GM19328 (cell line): ENCODE results near the gene VPS50.
"Not testable (repeated sequence)": the region's sequence is repeated elsewhere in the genome, so short reads cannot be mapped to it uniquely, and the experiment has no call there.

ENCODE experiments used
- ATAC-seq: cut with Tn5 transposase; IDR thresholded peaks from one replicate; pipeline ENCODE4 v1.9.1; 2021; ENCODE audit warnings: mild to moderate bottlenecking, moderate library complexity; ENCODE audit not compliant: unreplicated experiment

Gene VPS50

GRCh38 chr7:93331706-93332105 lies 99.5 kb downstream of the VPS50 start:
- ATAC-seq = no peak

GRCh38 chr7:93332172-93332571 lies 100.0 kb downstream of the VPS50 start:
- no peak for ATAC-seq

DNA sequence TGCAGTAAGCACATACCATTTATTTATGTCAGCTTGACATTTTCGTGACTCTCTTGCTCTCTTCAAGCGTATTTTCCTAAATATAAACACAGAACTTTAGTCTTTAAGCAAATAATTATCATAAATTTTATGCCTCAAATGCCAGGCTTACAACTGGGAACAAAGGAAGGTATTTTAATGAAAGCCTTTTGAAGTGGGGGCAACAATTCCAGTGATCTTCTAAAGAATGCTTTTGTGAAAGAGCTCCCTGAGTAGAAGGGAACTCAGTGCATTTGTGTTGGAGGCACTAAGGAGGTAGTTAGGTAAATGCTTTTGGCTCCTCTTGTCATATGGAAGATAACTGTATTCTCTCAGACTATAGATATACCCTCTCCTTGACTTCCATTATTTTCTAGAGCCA lies 104.9 kb downstream of the VPS50 start:
- ATAC-seq = no peak

DNA sequence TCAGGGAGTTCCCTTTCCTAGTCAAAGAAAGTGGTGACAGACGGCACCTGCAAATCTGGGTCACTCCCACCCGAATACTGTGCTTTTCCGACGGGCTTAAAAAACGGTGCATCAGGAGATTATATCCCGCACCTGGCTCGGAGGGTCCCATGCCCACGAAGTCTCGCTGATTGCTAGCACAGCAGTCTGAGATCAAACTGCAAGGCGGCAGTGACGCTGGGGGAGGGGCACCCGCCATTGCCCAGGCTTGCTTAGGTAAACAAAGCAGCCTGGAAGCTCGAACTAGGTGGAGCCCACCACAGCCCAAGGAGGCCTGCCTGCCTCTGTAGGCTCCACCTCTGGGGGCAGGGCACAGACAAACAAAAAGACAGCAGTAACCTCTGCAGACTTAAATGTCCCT lies 110.0 kb downstream of the VPS50 start:
- ATAC-seq = not testable (repeated sequence)

GRCh38 chr7:93350338-93350737 lies 118.2 kb downstream of the VPS50 start:
- no peak for ATAC-seq

- ATAC-seq = no peak
Measured at GRCh38 chr7:93352881-93353280, 120.7 kb downstream of the VPS50 start.

DNA sequence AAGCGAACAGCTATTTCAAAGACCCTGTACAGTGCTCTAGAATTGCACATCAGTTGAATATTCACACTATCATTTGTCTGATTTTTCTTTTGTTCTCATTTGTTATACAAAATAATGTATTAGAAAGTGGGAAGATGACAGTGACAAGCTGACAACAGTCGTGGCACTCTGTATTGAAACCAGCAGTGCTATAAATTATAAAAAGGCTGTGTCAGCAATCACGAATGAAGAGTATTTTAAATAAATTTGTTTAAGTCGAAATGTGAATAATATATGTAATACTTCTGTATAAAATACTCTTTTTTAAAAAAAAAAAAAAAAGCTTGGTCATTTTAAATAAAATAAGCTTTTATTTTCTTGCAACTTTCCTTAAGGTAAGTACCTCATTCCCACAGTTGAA lies 122.6 kb downstream of the VPS50 start:
- no peak for ATAC-seq

- ATAC-seq = no peak
Measured at GRCh38 chr7:93359520-93360198, 127.5 kb downstream of the VPS50 start.

DNA sequence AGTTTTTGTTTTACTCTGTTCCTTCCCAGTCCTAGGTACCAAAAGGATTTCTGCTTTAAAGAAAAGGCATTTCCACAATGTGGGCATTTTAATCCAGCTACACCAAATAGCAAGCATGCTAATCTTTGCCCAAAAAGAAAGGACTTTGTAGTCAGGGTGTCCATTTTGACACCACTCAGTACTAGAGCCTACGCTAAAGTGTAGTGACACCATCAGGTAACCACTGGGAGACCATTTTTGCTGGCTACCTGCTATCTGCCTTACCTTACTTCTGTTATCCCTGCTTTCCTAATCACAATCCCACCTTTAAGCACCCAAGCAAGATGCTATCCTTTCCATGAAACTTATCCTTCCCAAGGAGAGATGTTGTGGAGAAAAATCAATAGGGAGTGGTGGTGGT lies 129.7 kb downstream of the VPS50 start:
- no peak for ATAC-seq

GRCh38 chr7:93364806-93365205 lies 132.6 kb downstream of the VPS50 start:
- no peak for ATAC-seq

DNA sequence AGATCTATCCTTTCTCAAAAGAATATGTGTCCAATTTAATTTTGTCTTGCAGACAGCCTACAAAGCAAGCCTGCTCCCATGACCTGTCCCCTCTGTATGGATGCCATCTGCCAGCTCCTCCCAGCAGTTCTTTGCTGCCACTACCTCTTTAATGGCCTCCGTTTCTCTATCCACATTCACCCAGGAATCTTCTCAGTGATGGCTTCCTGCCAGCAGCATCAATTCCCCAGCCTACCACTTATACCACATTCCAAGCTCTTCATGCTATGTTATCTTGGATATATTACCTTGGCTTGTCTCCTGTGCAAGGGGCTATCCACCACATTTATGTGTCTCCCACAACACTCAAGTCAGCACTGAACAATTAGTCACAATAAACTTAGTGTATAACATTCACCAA lies 133.2 kb downstream of the VPS50 start:
- no peak for ATAC-seq

GRCh38 chr7:93366816-93367215 lies 134.7 kb downstream of the VPS50 start:
- ATAC-seq = no peak

DNA sequence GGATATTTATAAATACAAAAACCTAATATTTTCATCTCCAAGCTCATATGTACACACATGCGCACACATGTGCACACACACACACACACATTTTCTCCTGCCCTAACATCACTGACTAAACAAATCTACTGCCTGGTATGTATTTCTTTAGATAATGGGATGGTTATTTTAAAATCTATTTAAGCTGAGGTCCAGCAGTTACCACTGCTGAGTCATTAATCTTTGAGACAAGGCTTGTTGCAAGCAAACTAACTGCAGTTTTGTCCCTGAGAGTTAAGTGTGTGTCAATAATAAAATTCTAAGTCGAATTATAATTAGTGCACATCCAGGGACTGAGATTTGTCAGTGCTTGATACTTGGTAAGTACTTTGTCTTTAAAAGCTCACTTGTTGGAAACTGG lies 135.1 kb downstream of the VPS50 start:
- no peak for ATAC-seq

DNA sequence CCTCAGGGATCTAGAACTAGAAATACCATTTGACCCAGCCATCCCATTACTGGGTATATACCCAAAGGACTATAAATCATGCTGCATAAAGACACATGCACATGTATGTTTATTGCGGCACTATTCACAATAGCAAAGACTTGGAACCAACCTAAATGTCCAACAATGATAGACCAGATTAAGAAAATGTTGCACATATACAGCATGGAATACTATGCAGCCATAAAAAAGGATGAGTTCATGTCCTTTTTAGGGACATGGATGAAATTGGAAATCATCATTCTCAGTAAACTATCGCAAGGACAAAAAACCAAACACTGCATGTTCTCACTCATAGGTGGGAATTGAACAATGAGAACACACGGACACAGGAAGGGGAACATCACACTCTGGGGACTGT lies 138.8 kb downstream of the VPS50 start:
- ATAC-seq = not testable (repeated sequence)

- ATAC-seq = no peak
Measured at GRCh38 chr7:93373537-93373936, 141.4 kb downstream of the VPS50 start.

GRCh38 chr7:93374345-93374940 lies 142.3 kb downstream of the VPS50 start:
- ATAC-seq = peak; percentile 46

- ATAC-seq = no peak
Measured at GRCh38 chr7:93375603-93376002, 143.4 kb downstream of the VPS50 start.

- ATAC-seq = peak; percentile 53
Measured at GRCh38 chr7:93378131-93378760, 146.1 kb downstream of the VPS50 start.

GRCh38 chr7:93382362-93382761 lies 150.2 kb downstream of the VPS50 start:
- ATAC-seq = no peak

DNA sequence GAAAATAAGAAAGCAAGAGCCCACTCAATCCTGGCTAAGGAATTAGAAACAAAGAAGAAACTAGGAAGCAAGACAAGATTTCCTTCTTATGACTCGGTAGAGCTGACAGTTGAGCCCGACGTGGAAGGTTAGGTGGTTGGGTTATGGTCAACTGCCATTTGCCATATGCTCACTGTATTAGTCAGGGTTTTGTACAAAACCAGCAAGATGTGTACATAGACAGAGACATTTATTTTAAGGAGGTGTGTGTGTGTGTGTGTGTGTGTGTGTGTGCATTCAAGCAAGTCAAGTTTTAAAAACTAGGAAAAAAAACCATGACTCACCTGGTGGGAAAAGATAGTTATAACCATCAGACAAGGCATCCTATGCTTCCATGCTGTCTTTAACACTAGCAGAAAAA lies 158.5 kb downstream of the VPS50 start:
- ATAC-seq = no peak

DNA sequence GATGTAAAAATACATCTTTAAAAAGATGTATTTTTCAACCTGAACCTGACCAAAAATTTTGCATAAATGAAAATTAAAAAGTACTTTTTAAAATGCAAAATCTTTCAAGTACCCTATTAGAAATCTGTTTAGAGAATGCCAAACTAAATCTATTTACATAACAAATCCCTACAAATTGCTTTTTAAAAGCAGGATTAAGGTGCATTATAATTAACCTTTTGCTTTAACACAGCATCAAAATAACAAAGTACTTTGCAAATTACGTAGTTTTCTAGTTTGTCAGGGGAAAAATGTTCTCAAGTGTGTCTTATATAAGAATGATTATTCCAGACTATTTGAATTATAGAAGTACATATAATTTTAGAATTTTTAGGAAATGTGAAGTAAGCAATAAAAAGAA lies 160.8 kb downstream of the VPS50 start:
- ATAC-seq = no peak

DNA sequence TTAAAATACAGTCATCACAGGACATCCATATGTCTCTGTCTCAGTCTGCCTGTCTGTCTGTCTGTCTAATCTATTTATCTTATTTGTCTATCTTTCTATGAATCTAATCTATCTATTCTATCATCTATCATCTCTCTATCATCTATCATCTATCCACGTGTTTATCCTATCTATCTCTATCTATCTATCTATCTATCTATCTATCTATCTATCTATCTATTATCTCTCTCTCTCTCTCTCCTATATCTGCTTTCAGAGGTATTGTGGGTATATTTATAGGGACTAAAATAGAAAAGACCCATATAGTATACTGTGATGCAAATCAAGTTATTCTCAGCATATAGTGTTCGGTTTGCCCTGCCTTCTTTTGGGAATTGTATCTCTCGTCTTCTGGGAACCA lies 167.5 kb downstream of the VPS50 start:
- ATAC-seq = no peak
